ENCODE data around the gene S1PR2. TPM values are rescaled to one million over a fixed set of nuclear protein-coding genes. Genes with fewer than 3 reads are reported as not detected.

S1PR2 gene
- total and polyA plus RNA-seq, 9 of the 15 experiments (the other 6 are each of a cell fraction or from before 2014, with no cell fraction given): 1.5 to 3.9 (median 2.0) TPM

DNA sequence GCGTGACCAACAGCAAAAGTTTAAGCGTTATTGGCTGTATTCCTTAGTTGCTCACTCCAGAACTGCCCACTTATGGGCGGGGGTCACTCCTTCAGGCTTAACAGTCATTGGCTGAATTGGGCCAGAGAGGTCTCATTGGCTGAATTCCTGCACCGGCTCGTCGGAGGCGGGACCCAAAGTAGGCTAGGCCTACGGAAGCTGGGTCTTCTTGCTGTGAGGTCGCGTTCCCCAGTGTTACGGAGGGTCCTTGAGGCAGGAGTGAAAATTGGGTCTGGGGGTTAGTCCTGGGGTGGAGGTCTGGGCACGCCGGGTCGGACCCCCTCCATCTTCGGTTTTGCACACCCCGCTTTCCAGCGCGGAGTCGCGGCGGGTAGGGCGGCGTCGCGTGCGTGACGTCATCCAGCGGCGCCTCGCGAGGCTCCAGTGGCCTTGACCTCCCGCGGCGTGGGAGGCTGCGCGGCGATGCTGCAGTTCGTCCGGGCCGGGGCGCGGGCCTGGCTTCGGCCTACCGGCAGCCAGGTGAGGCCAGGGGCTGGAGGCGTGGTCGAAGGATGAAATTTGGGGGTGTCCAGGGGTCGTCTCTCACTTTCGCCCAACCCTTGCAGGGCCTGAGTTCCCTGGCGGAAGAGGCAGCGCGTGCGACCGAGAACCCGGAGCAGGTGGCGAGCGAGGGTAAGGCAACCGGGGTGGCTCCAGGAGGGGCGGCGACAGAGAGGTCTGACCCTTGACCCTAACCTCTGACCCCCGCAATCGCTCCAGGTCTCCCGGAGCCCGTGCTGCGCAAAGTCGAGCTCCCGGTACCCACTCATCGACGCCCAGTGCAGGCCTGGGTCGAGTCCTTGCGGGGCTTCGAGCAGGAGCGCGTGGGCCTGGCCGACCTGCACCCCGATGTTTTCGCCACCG is 20.9 kb upstream of the S1PR2 start, which contains the start of gene MRPL4 (continued):
- TF ChIP-seq ARID3A (IDR thresholded peaks at IDR 0.05; ENCODE audit: borderline replicate concordance, low read depth, low read length): no peak
- TF ChIP-seq, protein P1, sequence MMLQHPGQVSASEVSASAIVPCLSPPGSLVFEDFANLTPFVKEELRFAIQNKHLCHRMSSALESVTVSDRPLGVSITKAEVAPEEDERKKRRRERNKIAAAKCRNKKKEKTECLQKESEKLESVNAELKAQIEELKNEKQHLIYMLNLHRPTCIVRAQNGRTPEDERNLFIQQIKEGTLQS (IDR thresholded peaks at IDR 0.05): peak; percentile 98
- TF ChIP-seq, protein P1 (CRISPR knock-in tag; conservative IDR thresholded peaks at IDR 0.05): no peak
- no peak for TF ChIP-seq TSC22D4 (tag; IDR thresholded peaks at IDR 0.05)
- peak; percentile 77 for TF ChIP-seq NUFIP1 (IDR thresholded peaks at IDR 0.05; ENCODE audit: partially characterized antibody)
- TF ChIP-seq ZNF655 (CRISPR knock-in tag; IDR thresholded peaks at IDR 0.05): 0 out of 2 replicates have a peak, but pooled peaks have one; percentile 29
- TF ChIP-seq KDM5B (IDR thresholded peaks at IDR 0.05; ENCODE audit: insufficient replicate concordance, low read depth, low read length): peak; percentile 72
- TF ChIP-seq ZZZ3 (IDR thresholded peaks at IDR 0.05): no peak
- TF ChIP-seq, protein P2, sequence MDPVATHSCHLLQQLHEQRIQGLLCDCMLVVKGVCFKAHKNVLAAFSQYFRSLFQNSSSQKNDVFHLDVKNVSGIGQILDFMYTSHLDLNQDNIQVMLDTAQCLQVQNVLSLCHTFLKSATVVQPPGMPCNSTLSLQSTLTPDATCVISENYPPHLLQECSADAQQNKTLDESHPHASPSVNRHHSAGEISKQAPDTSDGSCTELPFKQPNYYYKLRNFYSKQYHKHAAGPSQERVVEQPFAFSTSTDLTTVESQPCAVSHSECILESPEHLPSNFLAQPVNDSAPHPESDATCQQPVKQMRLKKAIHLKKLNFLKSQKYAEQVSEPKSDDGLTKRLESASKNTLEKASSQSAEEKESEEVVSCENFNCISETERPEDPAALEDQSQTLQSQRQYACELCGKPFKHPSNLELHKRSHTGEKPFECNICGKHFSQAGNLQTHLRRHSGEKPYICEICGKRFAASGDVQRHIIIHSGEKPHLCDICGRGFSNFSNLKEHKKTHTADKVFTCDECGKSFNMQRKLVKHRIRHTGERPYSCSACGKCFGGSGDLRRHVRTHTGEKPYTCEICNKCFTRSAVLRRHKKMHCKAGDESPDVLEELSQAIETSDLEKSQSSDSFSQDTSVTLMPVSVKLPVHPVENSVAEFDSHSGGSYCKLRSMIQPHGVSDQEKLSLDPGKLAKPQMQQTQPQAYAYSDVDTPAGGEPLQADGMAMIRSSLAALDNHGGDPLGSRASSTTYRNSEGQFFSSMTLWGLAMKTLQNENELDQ (CRISPR knock-in tag; IDR thresholded peaks at IDR 0.05; ENCODE audit: borderline replicate concordance): peak; percentile 55; the same call in 1 of the 2 replicates
- no peak for TF ChIP-seq RAD21 (CRISPR knock-in tag; conservative IDR thresholded peaks at IDR 0.05 in 1 of 2, IDR thresholded peaks at IDR 0.05 in 1 of 2)
- peak; percentile 77 for TF ChIP-seq ZNF511 (CRISPR knock-in tag; IDR thresholded peaks at IDR 0.05)
- TF ChIP-seq, protein P3, sequence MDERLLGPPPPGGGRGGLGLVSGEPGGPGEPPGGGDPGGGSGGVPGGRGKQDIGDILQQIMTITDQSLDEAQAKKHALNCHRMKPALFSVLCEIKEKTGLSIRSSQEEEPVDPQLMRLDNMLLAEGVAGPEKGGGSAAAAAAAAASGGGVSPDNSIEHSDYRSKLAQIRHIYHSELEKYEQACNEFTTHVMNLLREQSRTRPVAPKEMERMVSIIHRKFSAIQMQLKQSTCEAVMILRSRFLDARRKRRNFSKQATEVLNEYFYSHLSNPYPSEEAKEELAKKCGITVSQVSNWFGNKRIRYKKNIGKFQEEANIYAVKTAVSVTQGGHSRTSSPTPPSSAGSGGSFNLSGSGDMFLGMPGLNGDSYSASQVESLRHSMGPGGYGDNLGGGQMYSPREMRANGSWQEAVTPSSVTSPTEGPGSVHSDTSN (CRISPR knock-in tag; IDR thresholded peaks at IDR 0.05; ENCODE audit: low read depth): no peak
- TF ChIP-seq, protein P3 (tag; conservative IDR thresholded peaks at IDR 0.05; ENCODE audit: low read depth): no peak

Data from K562 (cell line).